GM21737 (cell line): ENCODE results near the gene RUNDC3A.
"Not testable (repeated sequence)": the region's sequence is repeated elsewhere in the genome, so short reads cannot be mapped to it uniquely, and the experiment has no call there.

ENCODE experiments used
- ATAC-seq: cut with Tn5 transposase; IDR thresholded peaks from one replicate; pipeline ENCODE4 v1.9.1; 2021; ENCODE audit warnings: mild to moderate bottlenecking, moderate library complexity; ENCODE audit not compliant: unreplicated experiment

Gene RUNDC3A

GRCh38 chr17:44358066-44358465 lies 49.7 kb downstream of the RUNDC3A start:
- ATAC-seq, result no peak

- ATAC-seq, result no peak
Observed at GRCh38 chr17:44359006-44359405, 50.6 kb downstream of the RUNDC3A start.

- no peak for ATAC-seq
Observed at GRCh38 chr17:44359458-44360143, 51.2 kb downstream of the RUNDC3A start.

- ATAC-seq, result no peak
Observed at GRCh38 chr17:44360144-44360533, 51.7 kb downstream of the RUNDC3A start.

- no peak for ATAC-seq
Observed at GRCh38 chr17:44360826-44361225, 52.4 kb downstream of the RUNDC3A start.

GRCh38 chr17:44361292-44362260 lies 53.2 kb downstream of the RUNDC3A start:
- no peak for ATAC-seq

GRCh38 chr17:44362459-44362948 lies 54.1 kb downstream of the RUNDC3A start:
- no peak for ATAC-seq

GRCh38 chr17:44362949-44363612 lies 54.7 kb downstream of the RUNDC3A start:
- ATAC-seq, result no peak

GRCh38 chr17:44363613-44364159 lies 55.3 kb downstream of the RUNDC3A start, which contains the start of gene FAM171A2:
Gene FAM171A2, minus strand, starts transcription at chr17:44363853. Its CDS starts 139 bp downstream, at chr17:44363714.
- peak; percentile 63 for ATAC-seq

GRCh38 chr17:44365051-44365450 lies 56.6 kb downstream of the RUNDC3A start:
- not testable (repeated sequence) for ATAC-seq

- ATAC-seq, result no peak
Observed at GRCh38 chr17:44367231-44367979, 59.0 kb downstream of the RUNDC3A start.
